Fibroblast of lung (primary cell): ENCODE measurements around the gene ECSIT.

Source experiments
- CTCF ChIP-seq, 2 donors: IDR thresholded peaks in 1 of 2; conservative IDR thresholded peaks in 1 of 2; 1 replicate in 1 of 2; 2 replicates in 1 of 2; pipeline ENCODE4 v1.5.1; 2011 to 2012; ENCODE audit warnings: low read length in 2 of 2, control low read depth in 1 of 2, inconsistent platforms in 1 of 2, low read depth in 1 of 2, mild to moderate bottlenecking in 1 of 2
- EZH2 ChIP-seq: IDR thresholded peaks from 2 replicates; pipeline ENCODE4 v1.5.1; 2012; ENCODE audit warnings: low read length, control low read depth, mild to moderate bottlenecking; ENCODE audit errors: missing control alignments

- no peak for TF ChIP-seq CTCF (conservative IDR thresholded peaks at IDR 0.05 in 1 of 2, IDR thresholded peaks at IDR 0.05 in 1 of 2; ENCODE audit: low read depth in 1 of 2, low read length in 2 of 2)
- TF ChIP-seq EZH2 = no peak
Measured at GRCh38 chr19:11505504-11506100, 23.3 kb downstream of the ECSIT start, which contains the start of gene ZNF653.
